Keratinocyte (primary cell): Measurements from ENCODE around the gene AMELY.
"Not testable (repeated sequence)": the region's sequence is repeated elsewhere in the genome, so short reads cannot be mapped to it uniquely, and the experiment has no call there.

ENCODE experiments used
- CTCF ChIP-seq, 3 experiments: IDR thresholded peaks in 1 of 3; conservative IDR thresholded peaks in 1 of 3; optimal IDR thresholded peaks in 1 of 3; 2 replicates in 2 of 3; 3 replicates in 1 of 3; pipeline versions ENCODE3 to v1.5.1; 2011; ENCODE audit warnings: low read length in 3 of 3, mild to moderate bottlenecking in 3 of 3, moderate library complexity in 2 of 3, control low read depth in 1 of 3, inconsistent platforms in 1 of 3; ENCODE audit not compliant: insufficient read depth in 2 of 3; ENCODE audit errors: extremely low read depth in 1 of 3
- EZH2 ChIP-seq: IDR thresholded peaks from one replicate; pipeline ENCODE4 v1.6.1; 2012; ENCODE audit warnings: inconsistent platforms, mild to moderate bottlenecking, low read length, moderate library complexity

GRCh38 chrY:6842650-6843049 lies 68.9 kb downstream of the AMELY start:
- not testable (repeated sequence) for TF ChIP-seq CTCF (optimal IDR thresholded peaks at IDR 0.05 in 1 of 3, IDR thresholded peaks at IDR 0.05 in 1 of 3, conservative IDR thresholded peaks at IDR 0.05 in 1 of 3; ENCODE audit: extremely low read depth in 1 of 3, insufficient read depth in 2 of 3, low read length in 3 of 3); EZH2
